ENCODE data around the gene TMEM38A.
"Not testable (repeated sequence)": the region's sequence is repeated elsewhere in the genome, so short reads cannot be mapped to it uniquely, and the experiment has no call there.

The TMEM38A gene

GRCh38 chr19:16638666-16639065, 22.3 kb upstream of the TMEM38A start:
- DNase-seq, result no peak

- DNase-seq, result no peak
Measured at GRCh38 chr19:16640951-16641350, 20.0 kb upstream of the TMEM38A start.

- no peak for DNase-seq
Measured at GRCh38 chr19:16641695-16642094, 19.2 kb upstream of the TMEM38A start.

- DNase-seq, result no peak
Measured at GRCh38 chr19:16645140-16645539, 15.8 kb upstream of the TMEM38A start.

- DNase-seq, result no peak
Measured at GRCh38 chr19:16649734-16650133, 11.2 kb upstream of the TMEM38A start.

- DNase-seq, result no peak
Measured at GRCh38 chr19:16650821-16651220, 10.1 kb upstream of the TMEM38A start.

- not testable (repeated sequence) for DNase-seq
Measured at GRCh38 chr19:16651421-16652188, 9.3 kb upstream of the TMEM38A start.

GRCh38 chr19:16652854-16653253, 8.1 kb upstream of the TMEM38A start:
- DNase-seq, result no peak

- peak; percentile 51 for DNase-seq
Measured at GRCh38 chr19:16654140-16654539, 6.8 kb upstream of the TMEM38A start.

- no peak for DNase-seq
Measured at GRCh38 chr19:16654627-16655026, 6.3 kb upstream of the TMEM38A start.

- no peak for DNase-seq
Measured at GRCh38 chr19:16655727-16656126, 5.2 kb upstream of the TMEM38A start.

- no peak for DNase-seq
Measured at GRCh38 chr19:16657384-16657783, 3.6 kb upstream of the TMEM38A start.

GRCh38 chr19:16659464-16659831, 1.5 kb upstream of the TMEM38A start:
- DNase-seq, result no peak

GRCh38 chr19:16659832-16660708, 869 bp upstream of the TMEM38A start, which contains the start of gene SMIM7:
Gene SMIM7 (minus strand): TSS chr19:16660144. CDS start chr19:16660110, 34 bp downstream.
- peak; percentile 99 for DNase-seq

GRCh38 chr19:16661480-16662034, 618 bp downstream of the TMEM38A start:
- no peak for DNase-seq

- no peak for DNase-seq
Measured at GRCh38 chr19:16668176-16668575, 7.2 kb downstream of the TMEM38A start.

GRCh38 chr19:16668702-16669101, 7.8 kb downstream of the TMEM38A start:
- not testable (repeated sequence) for DNase-seq

- DNase-seq, result no peak
Measured at GRCh38 chr19:16670291-16670690, 9.4 kb downstream of the TMEM38A start.

GRCh38 chr19:16671652-16672274, 10.8 kb downstream of the TMEM38A start:
- DNase-seq, result no peak

GRCh38 chr19:16673231-16673630, 12.3 kb downstream of the TMEM38A start:
- no peak for DNase-seq

- DNase-seq, result not testable (repeated sequence)
Measured at GRCh38 chr19:16673839-16674238, 12.9 kb downstream of the TMEM38A start.

GRCh38 chr19:16676101-16676798, 15.3 kb downstream of the TMEM38A start:
- DNase-seq, result peak; percentile 17
